Esophagus muscularis mucosa (tissue), 4 donors: ENCODE data around the gene RHOBTB3. TPM values are rescaled to one million over a fixed set of nuclear protein-coding genes. Genes with fewer than 3 reads are reported as not detected.
A peak's percentile ranks its signal among the peaks of the same experiment; 100 is the strongest.

ENCODE experiments used
- DNase-seq: peaks from one replicate; pipeline ENCODE4 v3.0.0-alpha.2; 2017; ENCODE audit errors: extremely low spot score
- H3K27ac ChIP-seq, 4 donors: fragments of 200-600 bp; sonication (generic); replicated peaks in 1 of 4; 1 replicate in 3 of 4; 2 replicates in 1 of 4; pipeline ENCODE4 v1.5.1; 2016 to 2019; ENCODE audit warnings: mild to moderate bottlenecking in 1 of 4
- H3K27me3 ChIP-seq, 4 donors: fragments of 200-600 bp; sonication (generic); one replicate each; pipeline versions ENCODE4 v1.5.1 to v1.6.0; 2016 to 2019
- H3K36me3 ChIP-seq, 4 donors: fragments of 200-600 bp; sonication (generic); one replicate each; pipeline ENCODE4 v1.5.1; 2016 to 2019
- H3K4me1 ChIP-seq, 4 donors: fragments of 200-600 bp; sonication (generic); one replicate each; pipeline ENCODE4 v1.5.1; 2016 to 2019
- H3K4me3 ChIP-seq, 4 donors: fragments of 200-600 bp; sonication (generic); 1 replicate in 2 of 4; 2 replicates in 2 of 4; pipeline ENCODE4 v1.5.1; 2016 to 2019; ENCODE audit warnings: mild to moderate bottlenecking in 4 of 4, moderate library complexity in 1 of 4
- H3K9me3 ChIP-seq, 4 donors: fragments of 200-600 bp; sonication (generic); 1 replicate in 3 of 4; 2 replicates in 1 of 4; pipeline ENCODE4 v1.5.1; 2016 to 2019
- EP300 ChIP-seq: sonication (generic); formaldehyde crosslinking; IDR thresholded peaks from one replicate; pipeline ENCODE4 v1.6.1; 2017; ENCODE audit warnings: antibody characterized with exemption
- POLR2A ChIP-seq: fragments of 450-650 bp; IDR thresholded peaks from one replicate; pipeline ENCODE4 v1.6.1; 2017; ENCODE audit warnings: antibody characterized with exemption, moderate library complexity, mild to moderate bottlenecking, low read depth
- POLR2AphosphoS5 ChIP-seq, 2 donors: sonication (generic); formaldehyde crosslinking; IDR thresholded peaks; one replicate each; pipeline ENCODE4 v1.6.1; 2017; ENCODE audit warnings: antibody characterized with exemption in 2 of 2
- WGBS: methylation state at CpG from one replicate; pipeline ENCODE4 v1.1.5; 2018; 5-methylcytosine and 5-hydroxymethylcytosine counted together
- intact Hi-C: fragments of 100-400 bp; cut with DNase I; formaldehyde crosslinking; loops from one replicate; pipeline ENCODE4 v1.15.1; 2023
- total RNA-seq, 4 donors: library from RNA; depleted of rRNA; stranded (reverse); fragments of >200 nt; gene quantifications; one replicate each; pipeline versions ENCODE4 v1.1.0 to v1.2.1, GENCODE V29; 2016
- TF ChIP-seq, protein P1 (sequence below), 3 experiments: fragments of 200-600 bp in 2 of 3; fragments of 450-650 bp in 1 of 3; sonication (generic) in 2 of 3; IDR thresholded peaks; one replicate each; pipeline ENCODE4 v1.5.1; 2017 to 2019; ENCODE audit warnings: antibody characterized with exemption in 3 of 3, mild to moderate bottlenecking in 2 of 3, moderate library complexity in 1 of 3

Gene RHOBTB3
- total RNA-seq, 4 donors from 2014 or later: 72.9 to 165 (median 89.2) TPM

DNA sequence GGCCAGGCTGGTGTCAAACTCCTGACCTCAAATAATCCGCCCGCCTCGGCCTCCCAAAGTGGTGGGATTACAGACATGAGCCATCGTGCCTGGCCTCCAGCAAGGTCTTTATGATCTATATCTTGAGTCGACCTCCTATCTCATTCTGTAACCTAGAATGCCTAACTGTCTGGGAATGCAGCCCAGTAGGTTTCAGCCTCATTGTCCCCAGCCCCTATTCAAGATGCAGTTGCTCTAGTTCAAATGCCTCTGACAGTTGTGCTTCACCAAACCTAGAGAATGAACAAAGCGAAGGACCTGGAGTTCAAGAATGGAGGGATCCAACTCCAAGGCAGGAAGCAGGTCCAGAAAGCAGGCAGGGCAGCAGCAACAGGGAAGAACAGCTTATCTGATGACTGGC is 60.6 kb downstream of the RHOBTB3 start:
- 93% methylated on average over 6 of the region's 6 CpGs for WGBS
- H3K4me3 ChIP-seq: no peak overlapping the region
- H3K9me3 ChIP-seq: no peaks in the 10 kb centered on the region
- H3K27me3 ChIP-seq: no peaks in the 10 kb centered on the region
- H3K27ac ChIP-seq: no peak overlapping the region
- no peak for TF ChIP-seq POLR2AphosphoS5 (IDR thresholded peaks at IDR 0.05)
- intact Hi-C loops: no loop called here
- no peaks in the 10 kb centered on the region for H3K4me1 ChIP-seq
- peaks cover 0 to 75% (median 52%) of the 10 kb centered on the region in 4 donors for H3K36me3 ChIP-seq
- no peak for DNase-seq

DNA sequence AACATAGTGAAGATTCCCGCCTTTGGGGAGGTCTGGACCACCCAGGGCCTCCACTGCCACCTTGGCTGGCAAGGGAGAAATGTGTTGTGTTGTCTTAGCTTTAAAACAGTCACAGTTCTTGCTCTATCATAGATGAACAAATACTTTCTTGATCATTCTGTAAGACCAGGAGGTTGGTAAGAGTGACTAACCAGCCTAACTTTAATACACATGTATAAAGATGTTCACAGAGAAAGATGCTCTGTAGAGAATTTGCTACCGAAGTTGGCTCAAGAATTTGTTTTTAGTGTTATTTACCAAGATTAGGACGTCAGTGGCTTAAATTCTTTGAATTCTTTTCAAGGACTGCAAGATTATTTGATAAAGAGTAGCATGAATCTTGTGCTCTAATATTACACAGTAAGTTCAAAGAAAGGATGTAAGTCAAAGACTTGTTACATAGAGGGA is 63.0 kb downstream of the RHOBTB3 start:
- intact Hi-C loops: no loop called here
- no peaks in the 10 kb centered on the region for H3K4me1 ChIP-seq
- TF ChIP-seq EP300 (no peak), POLR2A (no peak), POLR2AphosphoS5 (IDR thresholded peaks at IDR 0.05) (no peak)
- TF ChIP-seq, protein P1, sequence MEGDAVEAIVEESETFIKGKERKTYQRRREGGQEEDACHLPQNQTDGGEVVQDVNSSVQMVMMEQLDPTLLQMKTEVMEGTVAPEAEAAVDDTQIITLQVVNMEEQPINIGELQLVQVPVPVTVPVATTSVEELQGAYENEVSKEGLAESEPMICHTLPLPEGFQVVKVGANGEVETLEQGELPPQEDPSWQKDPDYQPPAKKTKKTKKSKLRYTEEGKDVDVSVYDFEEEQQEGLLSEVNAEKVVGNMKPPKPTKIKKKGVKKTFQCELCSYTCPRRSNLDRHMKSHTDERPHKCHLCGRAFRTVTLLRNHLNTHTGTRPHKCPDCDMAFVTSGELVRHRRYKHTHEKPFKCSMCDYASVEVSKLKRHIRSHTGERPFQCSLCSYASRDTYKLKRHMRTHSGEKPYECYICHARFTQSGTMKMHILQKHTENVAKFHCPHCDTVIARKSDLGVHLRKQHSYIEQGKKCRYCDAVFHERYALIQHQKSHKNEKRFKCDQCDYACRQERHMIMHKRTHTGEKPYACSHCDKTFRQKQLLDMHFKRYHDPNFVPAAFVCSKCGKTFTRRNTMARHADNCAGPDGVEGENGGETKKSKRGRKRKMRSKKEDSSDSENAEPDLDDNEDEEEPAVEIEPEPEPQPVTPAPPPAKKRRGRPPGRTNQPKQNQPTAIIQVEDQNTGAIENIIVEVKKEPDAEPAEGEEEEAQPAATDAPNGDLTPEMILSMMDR (IDR thresholded peaks at IDR 0.05): no peak
- no peaks in the 10 kb centered on the region for H3K9me3 ChIP-seq
- no peaks in the 10 kb centered on the region for H3K27me3 ChIP-seq
- no peak overlapping the region for H3K4me3 ChIP-seq
- H3K36me3 ChIP-seq: peaks cover 0 to 65% (median 43%) of the 10 kb centered on the region in 4 donors
- no peak overlapping the region for H3K27ac ChIP-seq
- peak; percentile 8 for DNase-seq
- WGBS: 75% methylated on average over 3 of the region's 3 CpGs

DNA sequence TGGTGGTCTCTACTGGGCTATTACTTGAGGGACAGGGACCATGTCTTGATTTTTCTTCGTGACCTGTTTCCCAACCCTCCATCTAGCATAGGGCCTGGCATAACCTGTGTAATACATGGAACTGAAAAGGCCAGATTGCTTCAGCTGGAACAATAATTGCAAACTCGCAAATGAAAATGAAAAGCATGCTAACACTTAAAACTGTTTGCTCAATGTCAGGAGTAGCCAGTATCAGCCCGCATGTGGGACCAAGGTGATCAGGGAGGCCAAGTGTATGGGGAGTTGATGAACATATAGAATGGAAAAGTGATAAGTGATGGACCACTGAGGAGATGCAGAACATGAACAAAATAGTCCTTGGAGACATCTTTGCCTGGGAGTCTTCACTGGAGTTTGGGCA is 66.2 kb downstream of the RHOBTB3 start:
- intact Hi-C loops: no loop called here
- Histone ChIP-seq H3K27ac (no peak overlapping the region), H3K36me3 (peaks cover 0 to 37% (median 20%) of the 10 kb centered on the region in 4 donors), H3K9me3 (no peaks in the 10 kb centered on the region), H3K4me1 (peaks cover 0 to 4% (median 0%) of the 10 kb centered on the region in 4 donors), H3K4me3 (no peak overlapping the region), H3K27me3 (no peaks in the 10 kb centered on the region)
- DNase-seq: peak; percentile 53
- WGBS: 94% methylated on average over 3 of the region's 3 CpGs
- TF ChIP-seq EP300: no peak
- no peak for TF ChIP-seq POLR2AphosphoS5 (IDR thresholded peaks at IDR 0.05)
- TF ChIP-seq, protein P1 (IDR thresholded peaks at IDR 0.05): no peak
- no peak for TF ChIP-seq POLR2A

DNA sequence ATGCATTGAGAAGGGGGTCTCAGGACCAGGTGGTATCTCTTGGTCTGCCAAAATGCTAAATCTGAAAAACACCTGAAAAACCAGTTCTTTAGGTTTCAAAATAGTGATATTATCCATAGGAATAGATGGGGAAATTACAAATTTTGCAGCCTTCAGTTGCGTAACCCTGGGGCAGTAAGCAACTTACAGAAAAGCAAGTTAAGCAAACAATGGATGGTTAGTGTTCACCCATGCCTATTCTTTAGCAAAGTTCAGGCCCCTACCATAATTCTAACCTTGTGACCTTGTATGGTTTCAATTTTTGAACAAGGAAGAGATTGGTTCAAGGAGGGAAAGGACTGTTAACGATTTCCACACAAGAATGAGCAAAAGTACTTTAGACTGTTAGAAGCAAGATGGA is 66.9 kb downstream of the RHOBTB3 start:
- intact Hi-C loops: no loop called here
- no peaks in the 10 kb centered on the region for H3K27me3 ChIP-seq
- 95% methylated on average over 2 of the region's 2 CpGs for WGBS

DNA sequence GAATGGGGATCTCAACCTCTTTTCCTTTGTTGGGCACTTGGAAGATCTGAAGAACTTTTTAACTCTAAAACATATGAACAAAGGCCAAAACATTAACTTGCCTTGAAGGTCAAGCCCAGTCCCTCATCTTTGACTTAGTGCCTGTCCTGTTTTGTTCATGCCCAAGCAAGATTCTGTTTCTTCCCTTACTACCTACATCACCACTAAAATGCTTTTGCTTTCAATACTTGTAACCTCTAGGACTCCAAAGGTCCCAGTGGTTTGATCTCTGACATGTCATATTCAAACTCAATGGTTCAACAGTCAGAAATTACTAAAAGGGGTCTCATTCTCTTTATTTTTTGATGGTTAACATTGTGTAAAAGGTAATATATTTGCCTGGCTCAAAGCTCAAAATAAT is 67.4 kb downstream of the RHOBTB3 start:
- Histone ChIP-seq H3K4me1 (peaks cover 0 to 11% (median 0%) of the 10 kb centered on the region in 4 donors), H3K4me3 (no peak overlapping the region), H3K9me3 (no peaks in the 10 kb centered on the region), H3K27me3 (no peaks in the 10 kb centered on the region), H3K36me3 (peaks cover 0 to 26% (median 11%) of the 10 kb centered on the region in 4 donors), H3K27ac (no peak overlapping the region)
- intact Hi-C loops: no loop called here
- no peak for DNase-seq
- TF ChIP-seq POLR2AphosphoS5 (IDR thresholded peaks at IDR 0.05): no peak
- TF ChIP-seq, protein P1 (IDR thresholded peaks at IDR 0.05): no peak
- TF ChIP-seq POLR2A: no peak
- TF ChIP-seq EP300: no peak

More for the DNA sequence above, 66.9 kb downstream of the RHOBTB3 start:
- Histone ChIP-seq H3K9me3 (no peaks in the 10 kb centered on the region), H3K4me1 (peaks cover 0 to 8% (median 0%) of the 10 kb centered on the region in 4 donors), H3K4me3 (no peak overlapping the region), H3K27ac (no peak overlapping the region), H3K36me3 (peaks cover 0 to 31% (median 14%) of the 10 kb centered on the region in 4 donors)
- no peak for TF ChIP-seq EP300
- TF ChIP-seq POLR2A: no peak
- TF ChIP-seq, protein P1 (IDR thresholded peaks at IDR 0.05): no peak
- no peak for TF ChIP-seq POLR2AphosphoS5 (IDR thresholded peaks at IDR 0.05)
- no peak for DNase-seq
